ENCODE data around the gene FAM20B. TPM values are rescaled to one million over a fixed set of nuclear protein-coding genes. Genes with fewer than 3 reads are reported as not detected.

FAM20B gene
- total and polyA plus RNA-seq, 2 of the 8 experiments (the other 6 are each of a cell fraction or from before 2014, with no cell fraction given) = 8.3 to 36.6 TPM

GRCh38 chr1:179023946-179024650 is 1.6 kb upstream of the FAM20B start (continued):
- TF ChIP-seq CHD7 (IDR thresholded peaks at IDR 0.05; ENCODE audit: insufficient replicate concordance, low read length) (no peak), BCL11A (IDR thresholded peaks at IDR 0.05; ENCODE audit: low read depth in 2 of 2, low read length in 2 of 2) (no peak), CHD1 (IDR thresholded peaks at IDR 0.05; ENCODE audit: low read depth, low read length) (no peak), JUND (IDR thresholded peaks at IDR 0.05; ENCODE audit: low read length) (no peak), KDM4A (IDR thresholded peaks at IDR 0.05; ENCODE audit: low read depth, low read length, severe bottlenecking) (no peak), ATF2 (IDR thresholded peaks at IDR 0.05; ENCODE audit: low read length) (no peak), SP4 (IDR thresholded peaks at IDR 0.05; ENCODE audit: low read length) (no peak), GTF2F1 (IDR thresholded peaks at IDR 0.05; ENCODE audit: borderline replicate concordance, low read depth, low read length) (no peak), ZNF274 (IDR thresholded peaks at IDR 0.05; ENCODE audit: borderline replicate concordance, extremely low read depth, low read length) (no peak)
